GM23338 (cell line): ENCODE data around the gene C2. TPM values are rescaled to one million over a fixed set of nuclear protein-coding genes. Genes with fewer than 3 reads are reported as not detected.

Experiments
- ATAC-seq: fragments of 200-7000 bp; cut with Tn5 transposase; 3 replicates; pipeline ENCODE4 v1.9.1; 2020
- DNase-seq: peaks from one replicate; pipeline ENCODE4 v3.0.0-alpha.2; 2015; ENCODE audit warnings: low spot score
- H2AFZ ChIP-seq: fragments of 200-600 bp; sonication (generic); 2 replicates; pipeline ENCODE4 v1.8.0; 2016; ENCODE audit warnings: antibody characterized with exemption, mild to moderate bottlenecking, moderate library complexity
- H3F3A ChIP-seq: fragments of 200-600 bp; sonication (generic); replicated peaks from 2 replicates; pipeline ENCODE4 v1.8.0; 2017; ENCODE audit warnings: antibody characterized with exemption, mixed run types, low read depth
- H3K27ac ChIP-seq: fragments of 200-600 bp; sonication (generic); 2 replicates; pipeline ENCODE4 v1.6.1; 2016; ENCODE audit warnings: low read depth
- H3K27me3 ChIP-seq: fragments of 200-600 bp; sonication (generic); 2 replicates; pipeline ENCODE4 v1.8.0; 2016; ENCODE audit warnings: mild to moderate bottlenecking, mixed run types, moderate library complexity; ENCODE audit not compliant: insufficient read depth
- H3K36me3 ChIP-seq: fragments of 200-600 bp; sonication (generic); 2 replicates; pipeline ENCODE4 v1.8.0; 2016; ENCODE audit warnings: mild to moderate bottlenecking; ENCODE audit not compliant: insufficient read depth
- H3K4me1 ChIP-seq: fragments of 200-600 bp; sonication (generic); 2 replicates; pipeline ENCODE4 v1.8.0; 2016; ENCODE audit warnings: mild to moderate bottlenecking, moderate library complexity; ENCODE audit not compliant: insufficient read depth
- H3K4me2 ChIP-seq: fragments of 200-600 bp; sonication (generic); 2 replicates; pipeline ENCODE4 v1.7.1; 2017; ENCODE audit warnings: mixed run types
- H3K4me3 ChIP-seq: fragments of 200-600 bp; sonication (generic); 2 replicates; pipeline ENCODE4 v1.6.1; 2016; ENCODE audit warnings: mixed run types
- H3K79me2 ChIP-seq: fragments of 200-600 bp; sonication (generic); replicated peaks from 2 replicates; pipeline ENCODE4 v1.8.0; 2017; ENCODE audit warnings: mild to moderate bottlenecking; ENCODE audit not compliant: insufficient read depth
- H3K9me2 ChIP-seq: fragments of 200-600 bp; sonication (generic); 2 replicates; pipeline ENCODE4 v1.8.0; 2017; ENCODE audit not compliant: insufficient read depth
- H4K20me1 ChIP-seq: fragments of 200-600 bp; sonication (generic); replicated peaks from 2 replicates; pipeline ENCODE4 v1.8.0; 2017; ENCODE audit warnings: mild to moderate bottlenecking; ENCODE audit not compliant: insufficient read depth
- H3K27ac Mint-ChIP-seq: 2 replicates; pipeline ENCODE4 v1.8.0; 2020; ENCODE audit warnings: inconsistent platforms, mild to moderate bottlenecking, moderate library complexity, mixed read lengths
- H3K27me3 Mint-ChIP-seq: 3 replicates; pipeline ENCODE4 v1.8.0; 2022; ENCODE audit warnings: low read depth, mild to moderate bottlenecking, moderate library complexity, mixed read lengths, inconsistent platforms; ENCODE audit not compliant: insufficient read depth, poor library complexity
- H3K36me3 Mint-ChIP-seq: 3 replicates; pipeline ENCODE4 v1.8.0; 2021; ENCODE audit warnings: low read depth, mild to moderate bottlenecking, inconsistent platforms, moderate library complexity, mixed read lengths
- H3K4me1 Mint-ChIP-seq: 3 replicates; pipeline ENCODE4 v1.8.0; 2020; ENCODE audit warnings: mild to moderate bottlenecking, inconsistent platforms, mixed read lengths
- H3K4me3 Mint-ChIP-seq: 3 replicates; pipeline ENCODE4 v1.8.0; 2021; ENCODE audit warnings: moderate library complexity, mild to moderate bottlenecking, inconsistent platforms, mixed read lengths
- H3K9me3 Mint-ChIP-seq: 3 replicates; pipeline ENCODE4 v1.8.0; 2020; ENCODE audit warnings: moderate library complexity, mild to moderate bottlenecking, inconsistent platforms, mixed read lengths
- EZH2phosphoT487 ChIP-seq: fragments of 200-600 bp; sonication (generic); IDR thresholded peaks from one replicate; pipeline ENCODE4 v1.8.1; 2018; ENCODE audit warnings: antibody characterized with exemption; ENCODE audit not compliant: unreplicated experiment
- polyA plus RNA-seq: library from polyadenylated mRNA; unstranded; fragments of >200 nt; fragmentation: Nextera tagmentation; extraction: Ambion mirVana; gene quantifications from 2 replicates; pipeline ENCODE4 v1.2.1, GENCODE V29; 2016
- total RNA-seq: library from RNA; depleted of rRNA; stranded (reverse); fragments of >200 nt; shearing (Covaris generic); gene quantifications from 2 replicates; pipeline ENCODE4 v1.2.3, GENCODE V29; 2014
- TF ChIP-seq, protein P1 (sequence below): fragments of 250-450 bp; sonication (Bioruptor Pico); IDR thresholded peaks from 2 replicates; pipeline ENCODE4 v1.5.0; 2020; ENCODE audit warnings: mild to moderate bottlenecking, moderate library complexity

C2 gene
- total and polyA plus RNA-seq, 2 experiments from 2014 or later, result 0.16 to 1.7 TPM

DNA sequence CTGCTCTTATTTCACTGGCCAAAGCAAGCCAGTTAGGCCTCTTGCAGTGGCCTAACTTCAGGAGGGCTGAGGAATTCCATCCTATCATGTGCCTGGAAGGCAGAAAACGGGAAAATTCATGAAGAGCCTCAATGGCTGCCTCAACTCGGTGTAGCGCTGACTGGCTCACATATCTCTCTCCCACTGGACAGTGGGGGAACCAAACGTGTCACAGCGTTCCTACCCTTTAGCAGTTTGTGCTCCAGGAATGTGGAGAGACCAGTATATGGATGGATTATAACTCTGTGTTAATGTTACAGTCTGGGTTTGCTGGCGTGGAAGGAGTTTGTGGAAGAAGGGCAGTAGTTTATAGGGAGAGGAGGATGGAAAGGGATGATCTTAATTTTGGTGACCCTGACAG is 11.8 kb upstream of the C2 start:
- Mint-ChIP-seq H3K4me3 (no peak overlapping the region), H3K27me3 (peaks cover 4% of the 10 kb centered on the region)
- ATAC-seq, result no peak

More for the DNA sequence above, 11.8 kb upstream of the C2 start:
- no peak for DNase-seq
- Histone ChIP-seq H3K4me1 (no peaks in the 10 kb centered on the region), H3K9me2 (no peaks in the 10 kb centered on the region), H3K4me2 (no peak overlapping the region), H3K4me3 (no peak overlapping the region), H2AFZ (peak overlapping the region; percentile 64; the same call in 1 of the 2 replicates), H3F3A (no peaks in the 10 kb centered on the region), H3K27me3 (no peaks in the 10 kb centered on the region), H3K36me3 (no peaks in the 10 kb centered on the region), H3K79me2 (no peaks in the 10 kb centered on the region), H3K27ac (no peak overlapping the region), H4K20me1 (no peaks in the 10 kb centered on the region)
- TF ChIP-seq, protein P1, sequence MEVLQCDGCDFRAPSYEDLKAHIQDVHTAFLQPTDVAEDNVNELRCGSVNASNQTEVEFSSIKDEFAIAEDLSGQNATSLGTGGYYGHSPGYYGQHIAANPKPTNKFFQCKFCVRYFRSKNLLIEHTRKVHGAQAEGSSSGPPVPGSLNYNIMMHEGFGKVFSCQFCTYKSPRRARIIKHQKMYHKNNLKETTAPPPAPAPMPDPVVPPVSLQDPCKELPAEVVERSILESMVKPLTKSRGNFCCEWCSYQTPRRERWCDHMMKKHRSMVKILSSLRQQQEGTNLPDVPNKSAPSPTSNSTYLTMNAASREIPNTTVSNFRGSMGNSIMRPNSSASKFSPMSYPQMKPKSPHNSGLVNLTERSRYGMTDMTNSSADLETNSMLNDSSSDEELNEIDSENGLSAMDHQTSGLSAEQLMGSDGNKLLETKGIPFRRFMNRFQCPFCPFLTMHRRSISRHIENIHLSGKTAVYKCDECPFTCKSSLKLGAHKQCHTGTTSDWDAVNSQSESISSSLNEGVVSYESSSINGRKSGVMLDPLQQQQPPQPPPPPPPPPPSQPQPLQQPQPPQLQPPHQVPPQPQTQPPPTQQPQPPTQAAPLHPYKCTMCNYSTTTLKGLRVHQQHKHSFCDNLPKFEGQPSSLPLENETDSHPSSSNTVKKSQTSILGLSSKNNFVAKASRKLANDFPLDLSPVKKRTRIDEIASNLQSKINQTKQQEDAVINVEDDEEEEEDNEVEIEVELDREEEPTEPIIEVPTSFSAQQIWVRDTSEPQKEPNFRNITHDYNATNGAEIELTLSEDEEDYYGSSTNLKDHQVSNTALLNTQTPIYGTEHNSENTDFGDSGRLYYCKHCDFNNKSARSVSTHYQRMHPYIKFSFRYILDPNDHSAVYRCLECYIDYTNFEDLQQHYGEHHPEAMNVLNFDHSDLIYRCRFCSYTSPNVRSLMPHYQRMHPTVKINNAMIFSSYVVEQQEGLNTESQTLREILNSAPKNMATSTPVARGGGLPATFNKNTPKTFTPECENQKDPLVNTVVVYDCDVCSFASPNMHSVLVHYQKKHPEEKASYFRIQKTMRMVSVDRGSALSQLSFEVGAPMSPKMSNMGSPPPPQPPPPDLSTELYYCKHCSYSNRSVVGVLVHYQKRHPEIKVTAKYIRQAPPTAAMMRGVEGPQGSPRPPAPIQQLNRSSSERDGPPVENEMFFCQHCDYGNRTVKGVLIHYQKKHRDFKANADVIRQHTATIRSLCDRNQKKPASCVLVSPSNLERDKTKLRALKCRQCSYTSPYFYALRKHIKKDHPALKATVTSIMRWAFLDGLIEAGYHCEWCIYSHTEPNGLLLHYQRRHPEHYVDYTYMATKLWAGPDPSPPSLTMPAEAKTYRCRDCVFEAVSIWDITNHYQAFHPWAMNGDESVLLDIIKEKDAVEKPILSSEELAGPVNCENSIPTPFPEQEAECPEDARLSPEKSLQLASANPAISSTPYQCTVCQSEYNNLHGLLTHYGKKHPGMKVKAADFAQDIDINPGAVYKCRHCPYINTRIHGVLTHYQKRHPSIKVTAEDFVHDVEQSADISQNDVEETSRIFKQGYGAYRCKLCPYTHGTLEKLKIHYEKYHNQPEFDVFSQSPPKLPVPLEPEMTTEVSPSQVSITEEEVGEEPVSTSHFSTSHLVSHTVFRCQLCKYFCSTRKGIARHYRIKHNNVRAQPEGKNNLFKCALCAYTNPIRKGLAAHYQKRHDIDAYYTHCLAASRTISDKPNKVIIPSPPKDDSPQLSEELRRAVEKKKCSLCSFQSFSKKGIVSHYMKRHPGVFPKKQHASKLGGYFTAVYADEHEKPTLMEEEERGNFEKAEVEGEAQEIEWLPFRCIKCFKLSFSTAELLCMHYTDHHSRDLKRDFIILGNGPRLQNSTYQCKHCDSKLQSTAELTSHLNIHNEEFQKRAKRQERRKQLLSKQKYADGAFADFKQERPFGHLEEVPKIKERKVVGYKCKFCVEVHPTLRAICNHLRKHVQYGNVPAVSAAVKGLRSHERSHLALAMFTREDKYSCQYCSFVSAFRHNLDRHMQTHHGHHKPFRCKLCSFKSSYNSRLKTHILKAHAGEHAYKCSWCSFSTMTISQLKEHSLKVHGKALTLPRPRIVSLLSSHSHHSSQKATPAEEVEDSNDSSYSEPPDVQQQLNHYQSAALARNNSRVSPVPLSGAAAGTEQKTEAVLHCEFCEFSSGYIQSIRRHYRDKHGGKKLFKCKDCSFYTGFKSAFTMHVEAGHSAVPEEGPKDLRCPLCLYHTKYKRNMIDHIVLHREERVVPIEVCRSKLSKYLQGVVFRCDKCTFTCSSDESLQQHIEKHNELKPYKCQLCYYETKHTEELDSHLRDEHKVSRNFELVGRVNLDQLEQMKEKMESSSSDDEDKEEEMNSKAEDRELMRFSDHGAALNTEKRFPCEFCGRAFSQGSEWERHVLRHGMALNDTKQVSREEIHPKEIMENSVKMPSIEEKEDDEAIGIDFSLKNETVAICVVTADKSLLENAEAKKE (CRISPR knock-in tag), result no peak
- no peak for TF ChIP-seq EZH2phosphoT487
- Mint-ChIP-seq H3K4me1 (no peaks in the 10 kb centered on the region), H3K27ac (no peak overlapping the region), H3K9me3 (no peaks in the 10 kb centered on the region), H3K36me3 (no peaks in the 10 kb centered on the region)
